Stimulated activated CD8-positive, alpha-beta memory T cell treated with anti-CD3 and anti-CD28 coated beads, Interleukin-7, amount 100 ng/mL, for 48 hours (primary cell): ENCODE measurements around the gene GLDN.

ENCODE experiments used
- DNase-seq, 2 donors: peaks; one replicate each; pipeline ENCODE4 v3.0.0-alpha.2; 2020; ENCODE audit warnings: low read depth in 1 of 2; ENCODE audit errors: extremely low read depth in 1 of 2

The GLDN gene

DNA sequence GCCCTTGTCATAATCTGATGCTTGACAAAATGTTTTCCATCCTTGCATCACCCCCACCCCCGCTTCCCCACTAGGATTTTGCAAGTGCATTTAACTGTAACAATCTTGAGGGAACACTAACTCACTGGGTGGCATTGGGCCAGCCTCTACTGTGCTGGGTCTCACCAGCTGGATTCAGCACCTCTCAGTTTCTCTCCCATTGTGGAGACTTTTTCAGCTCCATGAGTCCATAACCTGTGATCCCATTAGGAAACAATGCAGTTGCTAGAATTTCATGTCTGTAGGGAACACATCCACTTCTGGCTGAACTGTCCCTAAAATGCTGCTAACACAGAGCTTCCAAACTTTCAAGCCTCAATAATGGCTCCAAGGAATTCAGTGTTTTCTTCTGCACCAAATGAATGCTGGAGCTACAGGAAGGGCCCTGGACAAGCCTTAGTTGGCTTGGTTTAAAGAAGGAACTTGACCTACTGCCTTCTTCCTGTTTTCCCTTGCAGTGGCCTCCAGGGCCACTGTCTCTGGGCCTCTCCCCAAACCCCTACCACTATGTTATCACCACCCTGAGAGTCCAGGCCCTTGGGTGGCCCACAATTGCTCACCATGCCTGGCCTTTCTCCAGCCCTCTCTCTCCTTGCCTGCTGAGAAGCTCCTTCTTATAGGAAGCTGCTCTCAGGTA is 18.7 kb upstream of the GLDN start:
- DNase-seq = no peak

DNA sequence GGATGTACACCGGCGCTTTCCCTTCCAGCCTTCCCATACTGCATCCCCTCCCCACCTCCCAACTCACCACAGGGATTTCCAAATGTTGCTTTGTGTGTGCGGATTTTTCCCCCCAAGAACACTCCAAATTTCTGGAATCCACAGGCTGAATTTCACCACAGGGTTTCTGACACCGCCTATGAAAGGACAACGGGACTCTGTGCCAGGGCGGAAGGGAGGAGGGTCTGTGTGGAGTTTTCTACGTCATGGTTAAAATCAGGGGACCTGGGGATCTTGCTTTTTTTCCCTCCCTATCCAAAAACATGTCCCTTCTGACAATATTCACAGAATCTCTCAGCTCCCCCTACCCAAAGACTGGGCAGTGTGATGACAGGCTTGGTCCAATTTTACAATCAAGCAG is 17.7 kb upstream of the GLDN start:
- no peak for DNase-seq

DNA sequence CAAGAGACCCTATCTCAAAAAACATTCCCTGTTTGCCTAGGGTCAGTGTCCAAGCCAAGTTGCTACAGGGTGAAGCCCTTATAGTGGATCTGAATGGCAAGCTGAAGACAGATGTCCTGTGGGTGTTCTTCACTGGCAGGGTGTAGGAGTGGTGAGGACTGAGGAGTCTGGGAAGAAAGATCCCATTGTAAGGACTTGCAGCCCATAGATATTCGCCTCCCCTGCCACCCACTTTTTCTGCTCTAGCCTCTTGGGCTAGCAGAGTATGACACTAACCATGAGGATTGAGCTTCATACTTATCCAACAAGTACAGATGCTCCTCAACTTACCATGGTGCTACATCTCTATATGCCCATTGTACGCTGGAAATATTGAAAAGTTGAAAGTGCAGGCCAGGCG is 16.3 kb upstream of the GLDN start:
- DNase-seq = no peak

DNA sequence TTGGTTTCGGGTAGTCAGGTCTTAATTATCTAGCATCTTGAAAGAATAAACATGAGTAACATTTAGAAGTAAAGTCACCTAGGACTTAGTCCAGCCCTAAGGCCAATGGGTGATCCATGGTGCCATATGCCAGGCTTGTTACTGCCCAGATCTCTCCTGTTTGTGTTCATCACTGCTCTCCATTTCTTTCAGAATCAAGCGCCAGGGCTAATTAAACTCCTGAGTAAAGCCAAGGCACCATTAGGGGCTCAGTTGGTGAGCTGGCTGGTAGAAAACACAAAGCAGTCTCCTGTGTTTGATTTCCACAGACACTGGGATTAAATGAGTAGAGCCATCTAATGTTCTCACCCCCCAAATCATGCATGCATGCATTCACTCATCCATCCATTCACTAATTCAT is 14.4 kb upstream of the GLDN start:
- no peak for DNase-seq

DNA sequence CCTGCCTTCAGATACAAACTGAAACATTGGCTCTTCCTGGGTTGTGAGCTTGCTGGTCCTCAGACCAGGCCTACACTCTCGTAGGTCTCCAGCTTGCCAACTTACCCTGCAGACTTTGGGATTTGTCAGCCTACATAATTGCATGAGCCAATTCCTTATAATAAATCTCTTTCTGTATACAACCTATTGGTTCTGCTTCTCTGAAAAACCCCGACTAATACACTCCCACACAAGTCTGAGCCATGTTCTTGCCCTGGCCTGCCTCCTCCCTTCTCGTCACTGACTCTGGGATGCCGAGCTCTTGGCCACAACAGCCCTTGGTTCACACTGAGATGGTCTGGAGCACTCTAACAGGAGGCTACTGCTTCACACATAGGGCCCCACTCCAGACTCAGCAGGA is 12.5 kb upstream of the GLDN start:
- no peak for DNase-seq

DNA sequence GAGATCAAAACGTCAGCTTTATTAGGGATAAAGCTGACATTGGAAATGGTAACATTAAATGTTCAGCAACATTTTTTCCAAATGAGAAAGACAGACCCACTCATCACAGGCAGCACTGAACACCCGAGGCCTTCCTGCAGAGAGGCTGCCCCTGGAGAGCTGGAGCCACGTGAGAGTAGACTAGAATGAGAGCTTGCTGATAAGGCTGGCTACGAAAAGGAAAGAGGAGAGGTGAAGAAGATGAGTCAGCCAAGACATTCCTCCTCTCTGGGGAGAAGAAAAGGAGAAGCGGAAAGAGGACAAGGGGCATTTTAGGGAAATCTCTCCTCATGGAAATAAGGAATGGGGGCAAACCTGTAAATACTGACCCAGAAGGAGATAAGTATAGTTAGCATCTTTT is 10.3 kb upstream of the GLDN start:
- DNase-seq = no peak

DNA sequence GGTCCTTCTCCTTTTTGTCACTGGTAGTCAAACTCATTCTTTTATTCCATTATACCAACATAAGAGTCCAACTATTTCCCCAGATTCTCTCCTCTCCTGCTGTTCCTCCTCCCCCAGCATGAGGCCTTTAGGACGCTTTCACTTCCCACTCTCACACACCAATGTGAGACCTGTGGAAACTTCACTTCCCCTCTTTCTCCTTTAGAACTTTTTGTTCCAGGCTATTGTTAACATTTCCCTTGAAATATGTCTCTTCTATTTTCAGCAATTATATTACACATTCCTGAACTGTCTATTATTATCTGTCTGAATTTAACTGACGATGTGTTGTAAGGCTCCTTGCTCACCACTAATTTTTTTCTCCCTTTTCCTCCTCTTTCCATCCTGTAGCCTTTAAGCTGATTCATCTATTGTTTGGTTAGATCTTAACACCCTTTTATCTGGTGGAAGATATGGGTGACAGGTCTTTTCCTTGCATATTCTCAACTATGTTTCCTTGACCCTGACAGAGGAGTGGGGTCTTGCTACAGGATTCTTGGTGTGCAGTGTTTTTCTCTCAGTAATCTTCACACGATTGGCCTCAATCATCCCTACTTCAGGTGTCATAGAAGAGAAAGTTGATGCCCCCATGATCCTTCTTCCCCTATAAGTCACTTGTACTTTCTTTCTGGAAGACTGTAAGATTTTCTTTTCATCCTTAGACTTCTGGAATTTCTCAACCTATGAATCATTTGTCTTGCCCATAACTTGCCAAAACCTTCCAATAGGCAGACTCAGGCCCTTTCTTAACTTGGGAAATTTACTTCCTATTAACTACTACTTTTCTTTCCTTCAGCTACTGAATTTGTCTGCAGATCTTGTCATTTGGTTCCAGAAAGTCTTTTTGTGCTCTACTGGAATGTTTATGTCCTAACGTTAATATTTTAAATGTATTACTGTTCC is 9.0 kb upstream of the GLDN start:
- no peak for DNase-seq

DNA sequence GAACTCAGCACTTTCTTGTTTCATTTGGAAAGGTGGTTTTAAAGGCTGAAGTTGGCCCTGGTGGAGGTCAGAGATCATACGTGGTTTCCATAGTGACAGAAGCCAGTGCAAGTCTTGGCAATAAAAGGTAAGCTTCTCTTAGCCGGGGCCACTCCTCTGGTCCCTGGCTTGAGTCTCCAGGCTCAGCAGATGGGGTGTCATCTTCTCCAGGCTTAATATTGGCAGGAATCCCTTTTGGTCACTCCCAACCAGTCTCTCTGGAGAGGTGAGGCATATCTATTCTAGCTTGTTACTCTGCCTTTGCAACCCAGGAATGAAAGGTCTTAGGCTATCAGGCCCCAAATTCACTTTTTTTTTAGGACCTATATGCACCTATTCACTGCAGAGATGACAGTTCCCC is 7.9 kb upstream of the GLDN start:
- no peak for DNase-seq

DNA sequence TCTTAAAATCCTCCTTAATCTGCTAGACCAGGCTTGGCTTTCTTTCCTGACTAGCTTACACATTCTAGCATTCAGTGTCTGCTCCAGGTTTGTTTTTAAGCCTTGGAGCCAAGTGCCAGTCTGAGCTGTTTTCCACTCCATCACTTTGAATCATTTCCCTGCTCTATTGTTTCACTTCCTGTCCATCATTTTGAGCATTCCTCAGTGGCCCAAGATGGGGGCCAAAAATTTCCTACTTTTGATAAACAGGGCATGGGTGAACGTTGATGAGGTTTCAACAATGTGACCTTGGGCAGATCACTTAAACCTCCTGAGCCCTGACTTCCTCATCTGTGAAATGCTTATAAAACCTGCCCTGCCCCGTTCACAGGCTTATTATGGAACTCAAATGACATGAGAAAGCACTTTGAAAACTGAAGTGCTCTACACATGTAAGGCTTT is 7.4 kb upstream of the GLDN start:
- no peak for DNase-seq

DNA sequence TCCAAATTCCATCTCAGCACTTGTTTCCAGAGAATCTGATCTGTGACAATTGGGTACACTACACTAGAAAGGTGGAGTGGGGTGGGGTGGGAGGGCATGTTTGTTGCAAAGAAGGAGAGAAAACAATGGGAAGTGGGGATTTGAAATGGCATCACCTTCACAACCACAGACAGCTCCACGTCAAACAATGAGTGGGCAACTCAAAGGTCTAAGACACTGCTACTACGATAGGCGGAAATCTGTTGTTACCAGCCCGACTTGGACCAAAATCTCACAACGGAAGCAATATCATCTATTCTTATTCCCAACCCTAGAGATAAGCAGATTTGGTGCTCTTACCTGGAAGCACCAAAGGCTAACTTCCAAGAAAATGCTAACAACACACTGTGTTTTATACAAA is 6.4 kb upstream of the GLDN start:
- DNase-seq = no peak

DNA sequence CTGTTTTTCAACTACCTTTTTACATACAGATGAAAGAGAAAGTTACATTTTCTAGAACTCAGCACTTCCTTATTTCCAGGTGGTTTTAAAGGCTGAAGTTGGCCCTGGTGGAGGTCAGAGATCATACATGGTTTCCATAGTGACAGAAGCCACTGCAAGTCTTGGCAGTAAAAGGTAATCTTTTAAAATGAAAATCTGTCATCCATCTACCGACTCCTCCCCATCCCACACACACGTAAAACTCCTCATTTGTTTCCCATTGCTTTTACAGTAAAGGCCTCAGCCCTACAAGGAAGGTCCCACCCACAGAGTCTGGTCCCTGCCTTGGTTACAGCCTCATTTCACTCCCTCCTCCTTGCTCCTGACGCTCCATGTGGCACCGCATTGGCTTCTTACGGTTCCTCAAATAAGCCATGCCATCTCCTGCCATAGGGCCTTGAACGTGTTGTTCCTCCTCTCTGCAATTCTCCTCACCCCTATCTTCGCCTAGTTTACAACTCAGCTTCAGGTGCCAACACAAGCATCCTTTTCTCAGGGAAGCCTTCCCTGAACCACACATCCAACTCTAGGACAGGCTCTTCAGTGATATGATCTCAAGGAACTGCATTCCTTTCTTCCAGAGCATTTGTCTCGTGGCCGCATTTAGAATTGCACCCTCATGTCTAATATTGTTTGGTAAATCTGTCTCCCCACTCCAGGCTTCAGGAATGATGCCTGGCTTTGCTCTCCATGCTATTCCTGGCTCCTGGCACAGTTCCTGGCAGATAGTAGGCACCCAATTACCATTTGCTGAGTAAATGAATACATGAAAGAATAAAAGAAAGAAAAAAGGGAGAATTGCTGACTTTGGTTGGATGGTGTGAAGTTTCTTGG is 5.7 kb upstream of the GLDN start:
- no peak for DNase-seq

DNA sequence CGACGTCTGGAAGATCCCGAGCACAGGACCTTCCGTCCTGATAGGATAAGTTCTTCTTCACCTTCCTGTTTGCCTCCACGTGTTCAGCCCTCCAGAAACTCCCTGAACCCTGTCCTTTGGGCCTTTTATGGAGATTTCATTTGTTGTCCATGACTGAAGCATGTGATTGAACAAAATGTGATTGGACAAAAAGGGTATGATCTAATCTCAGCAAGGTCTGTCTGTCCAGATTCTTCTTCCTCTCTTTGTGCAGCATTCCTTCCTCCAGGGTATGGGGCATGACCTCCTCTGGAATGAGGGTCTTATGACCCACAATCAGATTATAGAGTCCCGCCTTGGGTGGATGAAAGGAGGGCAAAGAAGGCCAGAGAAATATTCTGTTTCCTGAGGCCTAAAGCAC is 3.0 kb upstream of the GLDN start, which contains the start of gene CYP19A1:
CYP19A1 (minus strand) TSS at position 101 of the 400 bp plus-strand sequence. CDS start 95,684 bp downstream, outside the sequence.
- DNase-seq = no peak

DNA sequence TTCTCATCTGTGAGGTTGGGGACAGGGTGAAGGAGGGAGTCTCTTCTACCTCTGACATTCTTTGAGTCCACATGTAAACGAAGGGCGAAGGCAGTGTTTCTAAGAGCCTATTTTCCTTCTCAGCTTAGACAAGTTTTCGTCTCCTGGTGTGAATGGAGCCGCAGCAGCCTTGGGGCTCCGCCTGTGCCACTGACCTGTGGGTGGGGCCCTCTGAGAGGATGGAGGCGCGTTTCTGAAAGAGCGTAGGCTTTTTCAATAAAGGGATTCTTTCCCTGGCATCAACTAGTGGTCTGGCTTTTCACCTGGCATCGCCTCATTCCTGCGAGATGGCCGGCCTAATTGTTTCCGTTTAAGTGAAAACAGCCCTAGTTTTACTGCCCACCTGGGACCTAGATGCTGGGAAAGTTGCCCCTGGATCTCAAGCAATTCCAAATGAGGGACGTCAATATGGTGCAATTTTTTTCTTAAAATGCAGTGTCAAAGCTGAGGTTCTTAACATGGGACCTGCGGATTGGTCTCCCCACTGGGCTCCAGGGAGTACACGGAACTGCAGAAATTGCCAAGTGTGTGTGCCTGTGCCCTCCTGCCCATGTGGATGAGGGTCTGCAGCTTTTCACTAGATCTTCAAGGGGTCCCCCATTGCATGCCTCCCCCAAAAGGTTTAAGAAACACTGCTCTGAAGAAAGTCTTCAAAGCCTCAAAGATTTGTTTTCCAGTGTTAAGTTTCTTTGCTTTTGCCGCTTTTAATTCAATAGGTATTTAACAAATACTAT is 958 bp downstream of the GLDN start:
- no peak for DNase-seq

DNA sequence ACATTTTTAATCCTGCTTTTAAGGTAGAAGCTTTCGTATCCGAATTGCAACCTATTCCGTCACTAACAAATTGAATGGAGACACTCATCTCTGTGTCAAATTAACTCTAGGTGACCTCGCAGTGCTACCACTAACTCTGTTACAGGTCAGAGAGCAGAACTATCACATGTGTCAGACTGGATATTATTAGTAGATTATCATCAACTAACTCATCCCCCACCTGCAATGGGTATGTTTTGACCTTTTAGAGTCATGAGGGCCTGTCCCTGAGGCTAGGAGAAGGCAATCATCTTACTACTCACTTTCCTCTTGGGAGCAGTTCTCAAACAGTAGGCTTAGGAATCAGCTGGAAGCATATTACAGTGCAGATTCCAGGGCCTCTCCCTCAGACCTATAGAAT is 2.0 kb downstream of the GLDN start:
- DNase-seq = no peak

DNA sequence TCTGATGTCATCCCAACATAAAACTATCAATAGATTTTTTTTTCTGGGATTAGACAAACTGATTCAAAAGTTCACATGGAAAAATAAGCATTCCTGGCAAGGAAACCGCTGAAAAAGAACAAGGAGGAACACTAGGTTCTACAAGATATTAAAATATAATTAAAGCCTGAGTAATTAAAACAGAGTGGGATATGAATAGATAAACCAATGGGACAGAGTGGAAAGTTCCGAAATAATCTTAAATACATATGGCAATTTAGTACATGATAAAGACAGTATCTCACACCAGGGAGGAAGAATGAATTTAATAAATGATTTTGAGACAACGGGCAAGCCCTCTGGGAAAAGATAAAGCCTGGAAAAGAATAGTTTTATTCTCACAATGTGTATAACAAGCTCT is 4.7 kb downstream of the GLDN start:
- no peak for DNase-seq

DNA sequence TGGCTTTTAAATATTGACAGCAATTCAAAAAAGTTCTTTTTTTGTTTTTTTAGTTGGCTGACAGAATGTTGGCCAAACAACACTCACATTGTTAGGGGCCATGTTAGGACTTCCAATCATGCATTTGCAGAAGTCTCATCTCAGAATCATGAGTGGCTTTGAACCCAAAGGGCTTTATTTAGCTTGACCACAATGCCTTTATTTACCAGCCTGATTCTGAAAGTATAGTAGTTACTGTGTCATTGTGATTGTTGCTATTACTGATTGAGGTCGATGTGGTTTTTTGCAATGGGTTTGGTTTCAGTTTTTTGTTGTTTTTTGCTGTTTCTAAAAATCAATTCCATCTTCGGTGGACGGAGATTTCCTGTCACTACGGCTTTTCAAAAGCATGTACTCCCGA is 7.2 kb downstream of the GLDN start:
- DNase-seq = no peak

DNA sequence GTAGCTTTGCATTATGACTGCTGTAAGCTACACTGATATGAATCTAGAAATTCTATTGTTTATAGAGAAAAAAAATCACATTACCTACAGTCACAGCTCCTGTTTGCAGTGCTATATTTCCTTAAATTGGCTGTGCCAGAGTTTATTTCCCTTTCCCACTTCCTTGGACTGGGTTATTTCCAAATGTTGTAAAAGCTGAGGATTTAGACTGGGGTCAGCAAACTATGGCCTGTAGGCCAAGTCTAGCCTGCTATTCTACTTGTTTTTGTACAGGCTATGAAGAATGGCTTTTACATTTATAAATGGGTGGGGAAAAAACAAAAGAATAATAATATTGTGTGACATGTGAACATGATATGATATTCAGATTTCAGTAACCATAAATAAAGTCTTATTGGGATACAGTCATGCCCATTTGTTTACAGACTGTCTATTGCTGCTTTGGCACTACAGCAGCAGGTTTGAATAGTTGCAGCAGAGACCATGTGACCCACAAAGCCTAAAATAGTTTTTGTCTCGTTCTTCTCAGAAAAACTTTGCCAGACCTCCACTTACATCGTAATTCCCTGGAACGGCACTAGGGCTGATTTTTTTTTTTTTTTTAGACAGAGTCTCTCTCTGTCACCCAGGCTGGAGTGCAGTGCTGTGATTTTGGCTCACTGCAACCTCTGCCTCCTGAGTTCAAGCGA is 7.8 kb downstream of the GLDN start:
- no peak for DNase-seq

DNA sequence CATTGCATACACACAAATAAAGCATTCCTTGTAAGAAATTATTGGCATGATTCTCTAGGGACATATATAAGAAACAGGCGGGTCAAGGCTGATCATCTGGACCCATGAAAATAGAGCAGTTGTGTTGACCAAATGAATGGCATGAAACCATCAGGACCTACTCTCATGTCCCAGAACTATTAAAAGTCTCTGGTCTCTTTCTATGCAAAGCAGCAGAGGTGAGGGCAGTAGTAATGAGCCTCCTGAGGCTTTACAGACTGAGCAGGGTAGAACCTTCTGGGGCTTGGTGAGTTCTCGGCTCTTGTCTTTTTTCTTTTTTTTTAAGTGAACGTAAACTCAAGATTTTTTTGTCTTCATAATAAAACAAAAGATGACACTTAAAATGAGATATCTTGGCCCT is 9.3 kb downstream of the GLDN start:
- DNase-seq = no peak

DNA sequence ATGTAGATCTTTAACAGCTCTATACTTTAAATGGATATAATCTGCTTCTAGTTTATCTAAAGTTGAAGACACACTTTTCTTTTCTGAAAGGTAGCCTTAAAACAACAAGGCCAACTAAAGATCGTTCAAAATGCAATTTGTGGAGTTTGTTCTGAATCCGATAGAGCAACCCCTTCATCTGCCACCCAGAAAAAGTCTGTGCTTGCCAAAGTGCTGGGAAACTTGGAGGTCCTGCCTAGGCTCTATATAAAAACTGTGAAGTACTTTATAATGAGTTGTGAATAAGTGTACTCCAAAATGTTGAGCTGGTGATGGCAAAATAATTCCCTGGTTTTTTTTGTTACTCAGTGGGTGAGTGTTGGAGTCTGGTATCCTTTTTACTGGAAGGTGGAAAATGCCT is 12.5 kb downstream of the GLDN start:
- no peak for DNase-seq

DNA sequence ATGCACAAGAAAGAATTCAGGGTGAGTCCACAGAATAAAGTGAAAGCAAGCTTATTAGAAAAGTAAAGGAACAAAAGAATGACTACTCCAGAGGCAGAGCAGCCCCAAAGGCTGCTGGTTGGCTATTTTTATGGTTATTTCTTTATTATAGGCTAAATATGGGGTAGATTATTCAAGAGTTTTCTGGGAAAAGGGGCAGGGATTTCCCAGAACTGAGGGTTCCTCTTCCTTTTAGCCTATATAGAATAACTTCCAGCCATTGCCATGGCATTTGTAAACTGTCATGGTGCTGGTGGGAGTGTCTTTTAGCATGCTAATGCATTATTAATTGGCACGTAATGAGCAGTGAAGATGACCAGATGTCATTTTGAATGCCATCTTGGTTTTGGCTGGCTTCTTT is 13.6 kb downstream of the GLDN start:
- no peak for DNase-seq
